ENCODE results near the gene ANO8. TPM values are rescaled to one million over a fixed set of nuclear protein-coding genes. Genes with fewer than 3 reads are reported as not detected.

ANO8 gene
- total and polyA plus RNA-seq, 2 of the 13 experiments (the other 11 are each of a cell fraction or from before 2014, with no cell fraction given), result 1.8 to 3.5 TPM

- Histone ChIP-seq H3K27ac (ENCODE audit: extremely low read length, insufficient read depth, low read length) (peak overlapping the region; percentile 55), H3K27me3 (ENCODE audit: control insufficient read depth in 1 of 2, insufficient read depth in 2 of 2, low read length in 2 of 2) (no peaks in the 10 kb centered on the region; a peak in 1 of 5 replicates), H3K4me1 (ENCODE audit: insufficient read depth, low read length) (peaks cover 32% of the 10 kb centered on the region), H3K4me3 (replicated peaks in 1 of 3; ENCODE audit: insufficient read depth in 1 of 3, low read depth in 2 of 3, low read length in 3 of 3) (peak overlapping the region in 1 of 3 experiments; percentile 49; a peak in 3 of 6 replicates), H4K20me1 (ENCODE audit: insufficient read depth, low read length) (peaks cover 7% of the 10 kb centered on the region), H3K79me2 (ENCODE audit: insufficient read depth, low read length) (peaks cover 27% of the 10 kb centered on the region), H2AFZ (ENCODE audit: low read length) (no peak overlapping the region), H3K9me3 (ENCODE audit: low read length) (no peaks in the 10 kb centered on the region), H3K36me3 (replicated peaks in 1 of 2; ENCODE audit: control insufficient read depth in 1 of 2, insufficient read depth in 2 of 2, low read length in 2 of 2) (peaks cover 12 to 20% of the 10 kb centered on the region in 2 experiments; a peak in 4 of 5 replicates), H3K4me2 (ENCODE audit: low read depth, low read length) (peak overlapping the region; percentile 65), H3K9ac (ENCODE audit: insufficient read depth, low read depth, low read length) (peak overlapping the region; percentile 46; the same call in 1 of the 2 replicates)
- ChIA-PET CTCF (ENCODE audit: low intra/inter-chr PET ratio, low total read pairs) (no interaction called here), POLR2A (interaction anchor here (1.0 to 1.6 kb wide), 5 partner anchors 10 to 107 kb away, joined by 3 to 4 read pairs (median 4); partner anchors contain the start of gene USE1)
- in situ Hi-C loops (cut with HindIII; ENCODE audit: extremely low pct_ligation_motif_present, low pct_unique_long_range_greater_than_20kb), result no loop called here
- DNase-seq (ENCODE audit: low spot score) (no peak), FAIRE-seq (no peak), ATAC-seq (peak; percentile 10)
- intact Hi-C loops (cut with micrococcal nuclease; ENCODE audit: unreplicated experiment), result no loop called here
- WGBS (ENCODE audit: low lambda C conversion rate), result 43% methylated on average over 13 of the region's 20 CpGs
- no TSS peak for BruUV-seq (replicated peaks)
- TF ChIP-seq ZNF501 (CRISPR knock-in tag; IDR thresholded peaks at IDR 0.05) (0 out of 2 replicates have a peak, but pooled peaks have one; percentile 6), ZBTB26 (CRISPR knock-in tag; IDR thresholded peaks at IDR 0.05; ENCODE audit: borderline replicate concordance) (no peak), NFRKB (IDR thresholded peaks at IDR 0.05) (no peak), GABPB1 (CRISPR knock-in tag; IDR thresholded peaks at IDR 0.05) (peak; percentile 10; the same call in 1 of the 2 replicates), ZBTB33 (CRISPR knock-in tag; IDR thresholded peaks at IDR 0.05) (peak; percentile 73), ZNF660 (CRISPR knock-in tag; IDR thresholded peaks at IDR 0.05; ENCODE audit: borderline replicate concordance, low read depth) (no peak), NR0B2 (CRISPR knock-in tag; IDR thresholded peaks at IDR 0.05) (peak; percentile 3; the same call in 1 of the 2 replicates), ZNF546 (CRISPR knock-in tag; conservative IDR thresholded peaks at IDR 0.05) (no peak), ZNF768 (CRISPR knock-in tag; IDR thresholded peaks at IDR 0.05) (0 out of 2 replicates have a peak, but pooled peaks have one; percentile 32), ZNF687 (CRISPR knock-in tag; IDR thresholded peaks at IDR 0.05) (peak; percentile 54), RFX3 (CRISPR knock-in tag; IDR thresholded peaks at IDR 0.05) (no peak), LCORL (IDR thresholded peaks at IDR 0.05) (no peak), LCORL (CRISPR knock-in tag; IDR thresholded peaks at IDR 0.05) (peak; percentile 57), ZBTB42 (CRISPR knock-in tag; IDR thresholded peaks at IDR 0.05) (peak; percentile 89; the same call in 1 of the 2 replicates), RBFOX2 (IDR thresholded peaks at IDR 0.05; ENCODE audit: low read depth, low read length) (peak; percentile 37; the same call in 1 of the 2 replicates)
Observed at GRCh38 chr19:17312189-17313113, 22.2 kb downstream of the ANO8 start.
